Medulla oblongata (tissue), 1 donor: ENCODE data around the gene TMEM9.

Experiments used
- DNase-seq: peaks from one replicate; pipeline ENCODE4 v3.0.0-alpha.2; 2015; ENCODE audit errors: extremely low spot score

The TMEM9 gene

DNA sequence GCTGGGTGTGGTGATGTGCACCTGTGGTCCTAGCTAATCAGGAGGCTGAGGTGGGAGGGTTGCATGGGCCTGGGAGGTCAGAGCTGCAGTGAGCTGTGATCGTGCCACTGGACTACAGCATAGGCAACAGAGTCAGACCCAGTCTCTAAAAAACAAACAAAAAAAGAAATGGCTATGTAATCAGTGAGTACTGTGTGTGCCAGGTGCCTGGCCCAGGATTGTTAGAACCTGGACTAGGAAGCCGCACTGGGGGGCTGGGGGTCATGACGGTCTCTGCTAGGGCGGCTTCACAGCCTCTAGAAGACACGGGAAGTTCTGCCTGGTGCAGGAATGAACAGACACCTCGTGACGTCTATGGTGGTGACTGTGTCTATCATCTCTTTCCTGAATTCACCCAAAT lies 8.5 kb downstream of the TMEM9 start:
- no peak for DNase-seq

GRCh38 chr1:201145132-201145531 lies 9.1 kb downstream of the TMEM9 start:
- no peak for DNase-seq

DNA sequence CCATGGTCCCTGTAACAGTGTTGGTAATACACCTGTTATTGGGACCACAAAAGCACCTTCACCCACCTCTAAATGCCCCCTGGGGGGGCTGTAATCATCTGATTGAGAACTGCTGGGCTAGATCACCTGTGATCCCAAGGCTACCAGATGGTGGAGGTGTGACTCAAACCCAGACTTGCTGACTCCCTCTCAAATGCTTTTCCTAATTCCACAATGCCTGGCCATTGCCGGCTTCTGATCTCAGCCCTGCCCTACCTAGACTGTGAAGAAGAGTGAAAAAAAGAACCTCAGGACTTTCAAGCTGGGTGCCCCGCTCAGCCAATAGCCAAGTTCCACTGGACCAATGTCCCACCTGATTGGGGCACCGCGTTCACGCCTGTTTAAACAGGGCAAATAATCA lies 9.6 kb downstream of the TMEM9 start:
- no peak for DNase-seq

DNA sequence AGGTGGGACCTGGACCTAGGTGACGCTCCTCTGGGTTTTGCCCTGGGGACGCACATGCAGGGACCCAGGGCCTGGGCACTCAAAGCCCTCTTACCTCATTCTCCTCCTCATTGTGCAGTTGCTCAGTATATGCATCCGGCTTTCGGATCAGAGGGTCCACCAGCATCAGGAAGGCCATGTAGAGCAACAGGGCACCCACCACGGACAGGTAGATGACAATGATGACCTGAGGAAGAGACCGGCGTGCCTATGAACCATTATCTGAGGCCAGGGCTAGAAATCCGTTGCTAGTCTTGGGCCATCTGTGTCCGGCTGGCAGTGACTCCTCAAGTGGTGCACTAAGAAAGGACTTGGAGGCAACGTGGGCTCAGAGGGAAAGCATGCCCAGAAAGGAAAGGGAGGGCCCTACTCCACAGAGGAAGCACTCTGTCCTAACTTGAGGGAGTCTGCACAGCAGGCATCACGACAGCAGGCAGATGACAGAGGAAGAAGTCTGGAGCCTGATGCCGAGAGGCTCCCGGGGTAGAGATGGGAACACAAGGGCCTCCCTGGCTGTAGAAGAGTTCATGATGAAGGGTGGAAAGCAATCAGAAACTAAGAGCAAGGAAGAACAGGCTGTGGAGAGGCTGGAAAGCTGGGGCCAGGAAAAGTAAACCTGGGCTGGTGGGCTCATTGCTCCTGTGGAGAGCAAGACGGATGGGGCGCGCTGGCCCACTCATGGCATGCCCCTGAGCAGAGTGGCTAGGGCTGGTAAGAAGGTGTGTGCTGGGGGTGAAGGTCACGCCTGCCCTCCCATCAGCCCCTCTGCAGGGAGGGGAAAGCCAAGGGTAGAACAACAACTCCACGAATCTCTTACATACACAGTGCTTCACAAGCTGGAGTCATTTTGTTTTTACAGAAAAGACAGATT lies 10.3 kb downstream of the TMEM9 start:
- DNase-seq, result peak; percentile 65

- no peak for DNase-seq
These were observed 11.2 kb downstream of the TMEM9 start for GRCh38 chr1:201142849-201143725.

DNA sequence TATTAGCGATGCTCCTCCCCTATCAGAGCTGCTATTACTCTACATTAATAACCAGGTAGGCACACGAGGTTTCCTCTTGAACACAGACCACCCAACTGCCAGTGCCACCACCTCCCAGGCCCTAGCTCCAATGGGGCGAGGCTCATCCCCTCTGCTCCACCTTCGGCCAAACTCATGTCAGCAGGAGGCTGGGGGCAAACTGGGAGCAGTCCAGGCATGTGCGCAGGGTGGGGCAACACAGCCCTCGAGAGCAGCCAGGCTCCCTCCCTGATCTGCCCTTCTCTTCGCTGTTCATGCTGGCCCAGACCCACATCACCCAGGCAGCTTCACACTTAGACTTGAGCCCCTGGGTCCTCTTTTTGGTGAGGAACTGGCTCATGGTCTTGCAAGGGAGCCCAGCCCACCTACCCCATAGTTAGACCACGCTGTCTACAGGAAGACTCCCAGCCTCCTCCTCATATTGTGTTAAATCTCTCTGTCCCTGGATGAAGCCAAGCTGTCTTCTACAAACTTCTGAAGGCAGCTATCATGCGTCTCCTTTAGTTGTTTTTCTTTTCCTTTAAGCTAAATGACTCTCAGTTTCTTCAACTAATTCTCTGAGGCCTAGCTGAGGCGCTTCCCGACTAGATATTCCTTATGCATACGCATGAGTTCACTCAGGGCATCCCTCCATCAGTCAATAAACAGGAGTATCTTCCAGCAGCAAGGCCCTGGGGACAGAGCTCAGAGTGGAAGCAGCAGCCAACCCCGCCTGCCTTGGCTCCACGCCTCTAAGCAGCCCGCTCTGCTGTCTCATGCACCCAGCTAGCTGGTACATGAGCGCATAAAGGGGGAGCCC lies 12.0 kb downstream of the TMEM9 start:
- DNase-seq, result no peak

GRCh38 chr1:201141418-201141817 lies 12.9 kb downstream of the TMEM9 start:
- DNase-seq, result no peak

DNA sequence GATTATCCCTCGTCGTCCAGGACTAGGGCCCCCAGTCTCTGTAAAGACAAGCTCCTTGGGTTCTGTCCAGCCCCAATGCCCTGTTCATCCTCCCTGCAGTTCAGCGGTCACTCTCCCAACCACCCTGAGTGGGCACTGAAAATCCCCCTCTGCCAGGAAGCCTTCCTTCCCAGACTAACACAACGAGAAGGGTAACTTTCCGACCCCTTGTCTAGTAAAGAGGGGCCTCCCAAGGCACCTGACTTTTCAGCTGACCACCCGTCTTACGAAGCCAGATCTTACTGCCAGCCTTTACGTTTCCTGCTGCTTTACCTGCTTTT lies 13.4 kb downstream of the TMEM9 start:
- no peak for DNase-seq

DNA sequence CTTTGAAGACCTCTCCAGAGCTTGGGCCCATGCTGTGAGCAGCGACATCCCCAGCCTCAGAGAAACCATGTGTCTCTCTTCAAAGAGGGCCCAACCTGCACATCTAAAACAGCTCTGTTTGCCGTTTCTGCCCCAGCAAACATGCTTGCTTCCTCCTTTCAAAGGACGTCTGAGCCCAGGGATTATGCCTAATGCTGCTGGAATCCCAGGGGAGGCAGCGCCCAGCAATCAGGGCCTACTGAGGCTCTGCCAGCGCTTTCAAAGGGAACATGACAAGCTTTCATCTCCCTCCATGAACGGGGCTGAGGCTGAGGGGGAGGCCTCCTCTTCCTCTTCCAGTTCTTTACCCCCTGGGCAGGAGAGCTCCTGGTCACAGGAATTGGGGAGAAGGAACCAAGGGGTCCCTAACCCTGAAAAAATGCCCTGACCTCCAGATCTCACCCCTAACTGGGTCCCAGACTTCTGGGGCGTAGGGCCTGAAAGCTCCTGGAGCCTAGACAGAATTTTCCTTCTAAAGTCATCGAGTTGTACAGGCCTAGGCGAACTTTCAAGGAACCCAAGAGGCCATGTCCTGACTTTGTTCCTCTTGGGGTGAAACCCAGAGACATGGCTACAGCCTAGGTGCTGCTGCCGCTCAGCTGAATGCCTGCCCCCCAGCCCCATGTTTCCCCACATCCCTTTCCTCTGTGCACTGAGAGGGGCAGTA lies 13.9 kb downstream of the TMEM9 start:
- DNase-seq, result no peak

- DNase-seq, result no peak
These were observed 14.5 kb downstream of the TMEM9 start for GRCh38 chr1:201139756-201140155.

DNA sequence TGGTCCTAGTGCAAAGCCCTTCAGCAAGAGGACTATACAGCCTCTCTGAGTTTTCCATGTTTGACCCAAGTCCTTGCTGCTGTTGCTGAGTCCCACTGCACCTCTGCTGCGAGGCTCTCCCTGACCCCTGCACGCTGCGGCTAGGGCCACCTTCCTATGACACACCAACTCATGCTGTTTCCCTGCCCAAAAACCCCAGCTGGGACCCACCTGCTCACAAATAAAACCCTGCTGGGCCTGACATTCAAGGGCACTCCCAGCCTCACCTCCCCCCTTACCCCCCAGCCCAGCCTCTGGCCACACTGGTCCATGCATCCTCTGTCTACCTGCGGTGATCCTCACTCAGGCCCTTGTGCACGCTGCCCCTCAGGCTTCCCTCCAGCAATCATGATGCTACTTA lies 15.0 kb downstream of the TMEM9 start:
- no peak for DNase-seq

GRCh38 chr1:201138311-201138840 lies 15.9 kb downstream of the TMEM9 start:
- DNase-seq, result no peak

DNA sequence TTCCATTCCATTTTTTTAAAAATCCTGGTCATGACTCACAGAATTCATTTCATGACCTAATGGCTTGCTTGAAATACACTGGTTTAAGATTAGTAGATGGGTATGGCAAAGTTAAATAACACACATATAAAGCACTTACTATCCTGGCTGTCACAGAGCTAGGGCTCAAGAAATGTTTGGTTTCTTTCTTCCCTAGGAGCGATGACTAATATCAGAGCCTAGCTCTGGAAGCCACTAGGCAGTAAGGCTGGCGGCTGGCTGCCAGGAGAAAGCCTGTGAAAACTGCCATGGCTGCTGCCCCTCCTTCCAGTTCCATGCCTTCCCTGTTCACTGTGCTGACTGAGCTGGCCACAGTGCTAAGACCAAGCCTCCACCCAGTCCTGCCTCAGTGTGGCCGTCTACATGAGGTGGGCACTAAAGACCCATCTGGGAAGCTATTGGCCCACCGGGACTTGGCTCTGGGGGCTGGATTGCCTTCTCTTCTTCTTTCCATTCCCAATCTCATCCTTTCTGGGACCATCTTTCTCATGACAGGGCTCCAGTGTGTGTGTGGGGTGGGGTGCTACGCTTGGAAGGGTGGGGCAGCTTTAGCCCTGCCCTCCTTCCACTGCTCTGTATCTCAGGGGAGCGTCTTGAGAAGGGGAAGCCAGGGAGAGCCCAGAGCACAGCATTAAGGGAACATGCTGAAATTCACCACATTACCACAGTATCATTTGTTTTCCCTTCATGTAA lies 16.5 kb downstream of the TMEM9 start:
- peak; percentile 79 for DNase-seq

DNA sequence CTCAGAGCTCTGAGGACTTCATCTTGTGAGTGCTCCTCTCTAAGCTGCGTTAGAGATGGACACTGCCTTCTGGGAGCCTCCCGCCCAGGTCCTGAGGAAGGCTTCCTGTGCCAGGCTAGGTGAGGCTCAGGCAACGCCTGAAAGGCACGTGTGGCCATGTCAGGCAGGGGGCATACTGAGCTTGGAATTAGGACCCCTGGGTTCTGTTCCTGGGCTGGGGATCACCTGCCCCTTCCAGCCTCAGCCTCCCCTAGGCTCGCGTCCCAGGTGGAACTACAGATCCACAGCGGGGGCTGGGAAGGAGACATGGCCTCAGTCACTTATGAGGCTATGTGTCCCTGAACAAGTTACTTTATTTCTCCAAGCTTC lies 17.3 kb downstream of the TMEM9 start:
- no peak for DNase-seq

DNA sequence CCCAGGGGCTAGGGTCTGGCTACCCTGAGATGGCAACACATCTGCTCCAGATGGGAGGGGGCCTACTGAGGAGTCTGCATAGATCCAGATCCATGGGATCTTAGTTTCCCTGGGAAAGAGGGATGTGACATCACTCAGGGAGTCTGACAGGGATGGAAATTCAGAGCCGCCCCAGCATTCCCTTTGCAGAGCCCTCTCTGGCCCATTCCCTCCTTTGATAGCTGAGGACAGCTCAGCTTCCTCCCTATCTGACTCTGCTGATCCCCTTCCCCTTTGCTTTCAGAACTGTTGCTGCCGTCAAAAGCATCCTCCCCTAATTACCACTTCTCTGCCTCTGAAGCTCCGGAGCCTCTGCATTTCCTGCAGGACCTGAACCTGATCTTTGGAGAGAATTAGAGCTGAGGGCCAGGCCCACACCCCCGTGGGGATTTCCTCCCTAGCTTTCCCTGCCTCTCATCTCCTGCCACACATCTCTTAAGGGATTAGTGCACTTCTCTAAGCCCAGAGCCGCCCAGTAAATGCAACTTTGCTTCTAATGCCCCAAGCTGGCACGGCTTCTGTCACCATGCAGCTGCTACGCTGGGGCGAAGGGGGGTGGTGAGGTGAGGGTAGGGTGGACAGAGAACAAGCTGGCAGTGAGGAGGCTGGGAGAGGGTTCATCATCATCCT lies 17.8 kb downstream of the TMEM9 start:
- no peak for DNase-seq

GRCh38 chr1:201134405-201134804 lies 19.9 kb downstream of the TMEM9 start:
- DNase-seq, result no peak

GRCh38 chr1:201131398-201131797 lies 22.9 kb downstream of the TMEM9 start:
- DNase-seq, result no peak

DNA sequence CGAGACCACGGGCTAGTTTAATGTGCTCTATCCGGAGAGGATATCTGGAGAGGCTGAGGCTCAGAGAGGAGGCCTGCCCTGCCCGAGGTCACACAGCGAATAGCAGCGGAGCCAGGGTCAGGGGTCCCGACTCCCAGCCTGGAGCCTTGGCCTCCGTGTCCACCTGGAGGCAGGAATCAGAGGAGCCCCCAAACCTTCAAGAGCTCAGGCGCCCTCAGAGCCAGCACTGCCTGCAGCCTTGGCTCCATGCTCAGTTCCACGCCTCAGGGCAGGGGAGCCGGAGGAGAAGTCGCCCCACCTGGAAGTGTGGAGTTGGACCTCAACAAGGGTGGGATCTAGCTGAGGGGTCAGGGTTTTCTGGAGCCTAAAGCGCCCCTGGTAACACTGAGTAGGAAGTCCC lies 25.3 kb downstream of the TMEM9 start:
- no peak for DNase-seq

GRCh38 chr1:201128476-201128875 lies 25.8 kb downstream of the TMEM9 start:
- DNase-seq, result no peak
